Measurements from ENCODE around the gene USP3.
"Not testable (repeated sequence)": the region's sequence is repeated elsewhere in the genome, so short reads cannot be mapped to it uniquely, and the experiment has no call there.

USP3 gene

DNA sequence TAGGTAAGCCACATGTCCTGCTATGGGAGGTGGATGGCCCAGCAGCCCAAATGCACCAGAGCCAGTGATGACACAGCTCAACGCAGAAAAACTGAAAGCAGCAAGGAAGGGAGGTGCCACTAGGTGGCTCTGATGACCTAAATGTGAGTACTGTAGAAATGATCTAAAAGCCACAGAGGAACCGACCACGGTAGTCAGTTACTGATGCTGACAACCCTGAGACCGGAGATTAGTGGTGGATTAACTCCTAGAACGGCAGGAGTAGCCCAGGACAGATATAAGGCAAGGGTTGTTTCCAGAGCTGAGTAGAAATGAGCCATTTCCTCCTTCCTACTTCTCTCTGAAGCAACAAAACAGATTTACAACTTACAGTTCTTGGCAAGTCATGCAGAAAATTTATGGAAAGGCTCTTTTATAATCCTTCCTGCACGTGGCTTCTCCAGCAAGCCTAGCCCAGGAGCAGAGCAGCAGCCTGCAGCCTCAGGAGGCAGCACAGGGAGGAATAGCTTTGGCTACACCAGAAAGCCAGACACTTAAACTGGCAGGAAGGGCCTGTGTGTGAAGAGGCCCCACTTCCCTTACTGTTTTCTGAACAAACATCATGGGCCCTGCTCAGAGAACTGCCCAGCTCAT is 105.9 kb downstream of the USP3 start:
- Mint-ChIP-seq H3K9me3 (no peaks in the 10 kb centered on the region), H3K4me3 (peak overlapping the region; percentile 53), H3K27me3 (ENCODE audit: low read depth) (no peaks in the 10 kb centered on the region), H3K27ac (peak overlapping the region; percentile 91), H3K36me3 (ENCODE audit: low read depth) (peaks cover 45% of the 10 kb centered on the region), H3K4me1 (ENCODE audit: low read depth) (peaks cover 34% of the 10 kb centered on the region)

DNA sequence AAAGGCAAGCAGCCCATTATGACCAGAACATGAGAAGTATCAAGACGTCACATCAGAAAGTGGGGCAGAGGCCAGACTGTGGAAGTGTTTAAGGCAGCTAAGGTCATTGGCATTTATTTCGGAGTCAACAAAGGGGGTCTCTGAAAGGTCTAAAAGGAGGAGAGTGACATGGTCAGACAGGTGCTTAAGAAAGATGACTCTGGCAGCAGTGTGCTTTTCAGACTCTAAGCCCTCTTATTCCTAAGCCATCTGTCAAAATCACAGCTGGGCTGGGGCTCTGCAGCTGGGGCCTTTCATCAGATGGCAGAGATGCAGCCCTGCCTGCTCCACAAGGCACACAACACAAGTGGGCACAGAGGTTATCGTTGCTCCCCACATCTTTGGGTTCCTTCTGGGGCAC is 106.8 kb downstream of the USP3 start:
- Mint-ChIP-seq H3K4me3 (no peak overlapping the region), H3K27ac (peak overlapping the region; percentile 91), H3K9me3 (no peaks in the 10 kb centered on the region), H3K36me3 (ENCODE audit: low read depth) (peaks cover 46% of the 10 kb centered on the region), H3K27me3 (ENCODE audit: low read depth) (no peaks in the 10 kb centered on the region), H3K4me1 (ENCODE audit: low read depth) (peaks cover 26% of the 10 kb centered on the region)

DNA sequence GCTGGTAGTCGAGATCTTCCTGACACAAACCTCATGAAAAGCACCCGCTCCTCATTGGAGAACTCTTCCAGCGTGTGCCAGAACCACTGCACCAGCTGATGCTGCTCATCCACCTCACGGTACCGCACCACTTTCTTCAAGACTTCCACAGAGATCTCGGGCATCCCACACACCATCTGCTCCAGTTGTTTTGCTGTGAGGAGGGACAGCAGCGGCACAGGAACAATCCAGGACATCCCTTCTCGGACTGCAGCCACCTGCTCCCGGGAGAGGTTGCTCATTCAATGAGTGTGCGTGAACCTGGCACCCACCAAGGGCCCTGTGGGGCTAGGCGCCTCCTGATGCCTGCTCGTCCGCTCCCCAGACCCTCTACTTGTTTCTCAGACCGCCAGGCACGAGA is 107.9 kb downstream of the USP3 start:
- Mint-ChIP-seq H3K27me3 (ENCODE audit: low read depth) (no peaks in the 10 kb centered on the region), H3K9me3 (no peaks in the 10 kb centered on the region), H3K36me3 (ENCODE audit: low read depth) (peaks cover 52% of the 10 kb centered on the region), H3K4me3 (no peak overlapping the region), H3K27ac (no peak overlapping the region), H3K4me1 (ENCODE audit: low read depth) (peaks cover 21% of the 10 kb centered on the region)

- Mint-ChIP-seq H3K27ac (no peak overlapping the region), H3K36me3 (ENCODE audit: low read depth) (peaks cover 57% of the 10 kb centered on the region), H3K9me3 (peaks cover 3% of the 10 kb centered on the region), H3K4me3 (no peak overlapping the region), H3K4me1 (ENCODE audit: low read depth) (peaks cover 3% of the 10 kb centered on the region), H3K27me3 (ENCODE audit: low read depth) (no peaks in the 10 kb centered on the region)
These were observed 111.5 kb downstream of the USP3 start for GRCh38 chr15:63615935-63616334.

GRCh38 chr15:63617147-63617546 is 112.8 kb downstream of the USP3 start:
- peaks cover 58% of the 10 kb centered on the region for H3K36me3 Mint-ChIP-seq (ENCODE audit: low read depth)

GRCh38 chr15:63617627-63618026 is 113.2 kb downstream of the USP3 start:
- peaks cover 61% of the 10 kb centered on the region for H3K36me3 Mint-ChIP-seq (ENCODE audit: low read depth)
- H3K27ac Mint-ChIP-seq; H3K27me3 Mint-ChIP-seq (ENCODE audit: low read depth); H3K4me3 Mint-ChIP-seq; H3K4me1 Mint-ChIP-seq (ENCODE audit: low read depth): not testable (repeated sequence)
- peaks cover 11% of the 10 kb centered on the region for H3K9me3 Mint-ChIP-seq

More at GRCh38 chr15:63617147-63617546, 112.8 kb downstream of the USP3 start:
- H3K27ac Mint-ChIP-seq; H3K4me3 Mint-ChIP-seq; H3K27me3 Mint-ChIP-seq (ENCODE audit: low read depth); H3K4me1 Mint-ChIP-seq (ENCODE audit: low read depth): not testable (repeated sequence)
- peaks cover 11% of the 10 kb centered on the region for H3K9me3 Mint-ChIP-seq

- not testable (repeated sequence) for H3K4me3 Mint-ChIP-seq; H3K27ac Mint-ChIP-seq; H3K27me3 Mint-ChIP-seq (ENCODE audit: low read depth); H3K4me1 Mint-ChIP-seq (ENCODE audit: low read depth)
- H3K36me3 Mint-ChIP-seq (ENCODE audit: low read depth): peaks cover 66% of the 10 kb centered on the region
- peaks cover 11% of the 10 kb centered on the region for H3K9me3 Mint-ChIP-seq
These were observed 116.4 kb downstream of the USP3 start for GRCh38 chr15:63620760-63621159.

- H3K27ac Mint-ChIP-seq: no peak overlapping the region
- no peaks in the 10 kb centered on the region for H3K27me3 Mint-ChIP-seq (ENCODE audit: low read depth)
- peaks cover 5% of the 10 kb centered on the region for H3K4me1 Mint-ChIP-seq (ENCODE audit: low read depth)
- no peak overlapping the region for H3K4me3 Mint-ChIP-seq
- H3K9me3 Mint-ChIP-seq: peaks cover 11% of the 10 kb centered on the region
- peaks cover 64% of the 10 kb centered on the region for H3K36me3 Mint-ChIP-seq (ENCODE audit: low read depth)
These were observed 119.0 kb downstream of the USP3 start for GRCh38 chr15:63623232-63623969.

- H3K27ac Mint-ChIP-seq: no peak overlapping the region
- peaks cover 56% of the 10 kb centered on the region for H3K36me3 Mint-ChIP-seq (ENCODE audit: low read depth)
These were observed 122.6 kb downstream of the USP3 start for GRCh38 chr15:63626955-63627354.

DNA sequence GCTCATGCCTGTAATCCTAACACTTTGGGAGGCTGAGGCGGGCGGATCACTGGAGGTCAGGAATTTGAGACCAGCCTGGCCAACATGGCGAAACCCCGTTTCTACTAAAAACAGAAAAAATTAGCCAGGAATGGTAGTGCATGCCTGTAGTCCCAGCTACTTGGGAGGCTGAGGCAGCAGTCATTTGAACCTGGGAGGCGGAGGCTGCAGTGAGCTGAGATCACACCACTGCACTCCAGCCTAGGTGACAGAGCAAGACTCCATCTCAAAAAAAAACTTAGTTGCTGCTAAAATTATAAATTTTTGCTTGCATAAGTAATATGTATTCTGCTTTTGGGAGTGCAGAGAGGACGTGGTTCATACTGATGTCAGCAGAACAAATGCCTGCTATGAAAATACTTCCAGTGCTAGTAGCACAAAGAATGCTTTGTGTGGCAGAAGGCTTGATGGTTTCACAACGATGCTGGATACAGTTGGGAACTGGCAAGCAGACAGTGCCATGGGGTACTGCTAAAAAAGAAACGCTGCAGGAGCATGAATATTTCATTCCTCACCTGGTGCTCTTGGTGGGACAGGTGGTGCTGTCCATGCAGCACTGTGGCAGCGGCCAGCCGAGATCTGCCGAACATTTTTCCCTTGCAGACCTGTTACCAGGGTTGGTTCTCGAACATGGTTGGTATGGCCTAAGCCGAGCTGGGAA is 123.9 kb downstream of the USP3 start:
- Mint-ChIP-seq H3K4me3 (no peak overlapping the region), H3K36me3 (ENCODE audit: low read depth) (peaks cover 55% of the 10 kb centered on the region), H3K27me3 (ENCODE audit: low read depth) (no peaks in the 10 kb centered on the region), H3K27ac (no peak overlapping the region), H3K4me1 (ENCODE audit: low read depth) (peaks cover 5% of the 10 kb centered on the region), H3K9me3 (no peaks in the 10 kb centered on the region)

More at GRCh38 chr15:63626955-63627354, 122.6 kb downstream of the USP3 start:
- Mint-ChIP-seq H3K27me3 (ENCODE audit: low read depth) (no peaks in the 10 kb centered on the region), H3K4me3 (no peak overlapping the region), H3K9me3 (no peaks in the 10 kb centered on the region), H3K4me1 (ENCODE audit: low read depth) (peaks cover 5% of the 10 kb centered on the region)

DNA sequence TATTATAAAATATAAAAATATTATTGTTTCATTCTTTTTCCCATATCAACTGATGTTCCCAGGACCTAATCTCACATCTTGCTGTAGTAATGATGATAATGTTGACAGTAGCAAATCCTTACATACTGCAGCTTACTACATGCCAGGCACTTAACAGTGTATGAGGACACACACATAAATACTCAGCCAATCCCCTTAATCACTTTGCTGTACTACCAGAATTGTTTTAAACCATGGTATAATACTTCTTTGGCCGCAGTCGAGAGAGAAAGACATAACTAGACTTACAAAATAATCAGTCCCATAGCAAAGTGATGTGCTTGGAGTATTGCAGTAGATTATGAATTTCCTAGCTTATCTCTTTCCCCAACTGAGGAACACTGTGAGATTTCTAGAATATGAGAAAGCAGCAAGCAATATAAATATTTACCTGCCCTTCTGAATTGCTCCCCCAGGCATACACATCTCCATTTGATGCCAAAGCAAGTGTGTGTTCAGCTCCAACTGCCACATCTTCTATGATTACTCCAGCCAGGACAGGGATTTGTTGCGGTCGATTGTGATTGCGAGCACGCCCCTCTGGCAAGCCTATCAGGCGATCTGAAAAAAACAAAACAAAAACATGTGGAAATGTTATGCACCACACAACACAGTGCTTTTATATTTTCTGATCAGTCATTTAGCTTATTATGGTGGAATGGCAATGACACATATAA is 125.8 kb downstream of the USP3 start:
- no peaks in the 10 kb centered on the region for H3K9me3 Mint-ChIP-seq
- H3K36me3 Mint-ChIP-seq (ENCODE audit: low read depth): peaks cover 52% of the 10 kb centered on the region
- H3K4me1 Mint-ChIP-seq (ENCODE audit: low read depth): peaks cover 5% of the 10 kb centered on the region
- H3K27ac Mint-ChIP-seq: no peak overlapping the region
- H3K27me3 Mint-ChIP-seq (ENCODE audit: low read depth): no peaks in the 10 kb centered on the region
- no peak overlapping the region for H3K4me3 Mint-ChIP-seq

GRCh38 chr15:63633312-63633711 is 128.9 kb downstream of the USP3 start:
- peaks cover 53% of the 10 kb centered on the region for H3K36me3 Mint-ChIP-seq (ENCODE audit: low read depth)
- no peak overlapping the region for H3K4me3 Mint-ChIP-seq
- H3K27ac Mint-ChIP-seq: no peak overlapping the region

DNA sequence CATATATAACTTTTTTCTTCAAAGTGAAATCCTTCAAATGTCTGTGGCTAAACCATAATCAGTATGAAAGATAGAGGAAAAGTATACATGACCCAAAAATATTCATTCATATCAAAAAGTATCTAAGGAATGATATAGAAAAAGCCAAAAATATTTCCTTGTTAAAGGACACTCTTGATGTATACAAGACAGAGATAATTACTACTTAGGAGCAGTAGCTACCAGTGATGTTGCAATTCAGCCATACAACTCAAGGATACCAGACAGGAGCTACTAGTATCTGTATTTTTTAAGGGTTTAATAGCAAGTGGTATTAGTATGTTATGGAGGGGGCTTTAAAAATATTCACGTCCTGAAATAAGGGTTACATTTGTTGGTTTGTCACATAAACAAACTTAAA is 129.8 kb downstream of the USP3 start:
- peaks cover 7% of the 10 kb centered on the region for H3K4me1 Mint-ChIP-seq (ENCODE audit: low read depth)
- H3K27me3 Mint-ChIP-seq (ENCODE audit: low read depth): no peaks in the 10 kb centered on the region
- no peak overlapping the region for H3K4me3 Mint-ChIP-seq
- H3K36me3 Mint-ChIP-seq (ENCODE audit: low read depth): peaks cover 56% of the 10 kb centered on the region
- no peak overlapping the region for H3K27ac Mint-ChIP-seq
- no peaks in the 10 kb centered on the region for H3K9me3 Mint-ChIP-seq

More at GRCh38 chr15:63633312-63633711, 128.9 kb downstream of the USP3 start:
- Mint-ChIP-seq H3K9me3 (no peaks in the 10 kb centered on the region), H3K4me1 (ENCODE audit: low read depth) (peaks cover 4% of the 10 kb centered on the region), H3K27me3 (ENCODE audit: low read depth) (no peaks in the 10 kb centered on the region)

DNA sequence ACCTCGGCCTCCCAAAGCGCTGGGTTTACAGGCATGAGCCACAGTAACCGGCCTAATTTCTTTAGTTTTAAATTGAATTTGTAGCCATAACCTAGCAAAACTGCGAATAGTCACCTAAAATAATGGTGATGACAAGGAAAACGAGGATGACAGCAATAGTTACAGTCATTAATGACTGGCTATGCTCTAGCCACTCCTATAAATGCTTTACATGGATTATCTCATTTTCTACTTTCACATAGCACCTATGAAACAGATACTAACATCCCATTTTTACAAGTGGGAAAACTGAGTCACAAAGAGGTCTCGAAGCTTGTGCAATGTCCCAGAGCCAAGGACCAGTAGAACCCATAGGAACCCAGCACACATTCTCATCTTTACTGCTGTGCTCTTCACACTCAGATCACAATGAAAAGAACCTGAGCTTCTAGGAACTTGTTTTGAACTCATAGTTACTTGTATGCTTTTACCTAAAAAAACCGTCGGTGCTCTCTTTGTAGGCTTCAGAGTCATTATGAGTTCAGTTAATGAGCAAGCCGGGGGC is 132.2 kb downstream of the USP3 start:
- H3K27ac Mint-ChIP-seq: no peak overlapping the region
- no peaks in the 10 kb centered on the region for H3K27me3 Mint-ChIP-seq (ENCODE audit: low read depth)
- H3K36me3 Mint-ChIP-seq (ENCODE audit: low read depth): peaks cover 58% of the 10 kb centered on the region
- H3K9me3 Mint-ChIP-seq: no peaks in the 10 kb centered on the region
- H3K4me1 Mint-ChIP-seq (ENCODE audit: low read depth): peaks cover 7% of the 10 kb centered on the region
- H3K4me3 Mint-ChIP-seq: no peak overlapping the region

All from T-helper 1 cell treated with Interleukin-12 subunit alpha and Interleukin-12 subunit beta and Interleukin-4 antibody, amounts not matched to agents 30 μg/mL and 1 μg/mL, for 36 hours (primary cell).